GDM1 (cell line): ENCODE results near the gene NKAP.
A peak's percentile ranks its signal among the peaks of the same experiment; 100 is the strongest.
"Not testable (repeated sequence)": the region's sequence is repeated elsewhere in the genome, so short reads cannot be mapped to it uniquely, and the experiment has no call there.

Source experiments
- DNase-seq: peaks from one replicate; lab custom pipeline; 2025; lab: John Stamatoyannopoulos, UW

The NKAP gene

DNA sequence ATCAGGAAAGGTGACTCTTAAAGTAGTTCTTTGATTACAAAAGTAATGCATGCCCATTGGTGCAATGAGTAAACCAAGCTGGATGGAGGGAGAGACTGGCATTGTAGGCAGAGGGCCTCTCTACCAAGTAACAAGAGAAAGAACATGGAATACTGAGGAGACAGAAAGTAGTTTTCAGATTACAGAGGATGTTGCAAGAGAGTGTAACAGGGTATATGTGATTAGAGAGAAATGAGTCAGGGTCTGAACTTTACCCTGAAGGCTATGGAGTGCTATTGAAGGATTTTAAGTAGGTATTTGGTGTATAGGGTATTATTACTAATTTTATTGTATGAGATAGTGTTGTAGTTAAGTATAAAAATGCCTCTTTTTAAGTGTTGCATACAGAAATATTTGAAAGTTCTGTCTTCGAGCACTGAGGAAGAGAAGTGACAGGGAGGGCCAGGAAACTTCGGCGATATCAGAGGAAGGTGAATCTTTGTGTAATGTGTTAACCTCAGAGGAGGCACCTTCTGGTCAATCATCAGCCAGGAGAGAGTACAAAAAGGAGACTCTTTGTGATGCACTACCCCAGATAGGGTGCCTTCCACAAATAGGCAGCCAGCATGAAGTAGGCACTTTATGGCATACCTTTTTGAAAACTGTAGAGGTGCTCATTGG lies 8.2 kb downstream of the NKAP start:
- no peak for DNase-seq

DNA sequence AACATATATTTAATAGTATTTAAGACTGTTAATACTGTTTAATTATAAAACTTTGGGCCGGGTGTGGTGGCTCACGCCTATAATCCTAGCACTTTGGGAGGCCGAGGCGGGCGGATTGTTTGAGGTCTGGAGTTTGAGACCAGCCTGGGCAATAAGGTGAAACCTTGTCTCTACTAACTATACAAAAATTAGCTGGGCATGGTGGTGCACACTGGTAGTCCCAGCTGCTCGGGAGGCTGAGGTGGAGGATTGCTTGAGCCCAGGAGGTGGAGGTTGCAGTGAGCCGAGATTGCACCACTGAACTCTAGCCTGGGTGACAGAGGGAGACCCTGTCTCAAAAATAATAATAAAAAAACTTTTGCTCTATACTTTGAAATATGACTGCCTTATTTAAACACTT lies 21.2 kb downstream of the NKAP start:
- DNase-seq = not testable (repeated sequence)

- no peak for DNase-seq
Observed at GRCh38 chrX:119919835-119920585, 23.5 kb downstream of the NKAP start.

GRCh38 chrX:119917877-119918276 lies 25.7 kb downstream of the NKAP start:
- no peak for DNase-seq

GRCh38 chrX:119916310-119916709 lies 27.2 kb downstream of the NKAP start:
- no peak for DNase-seq

- DNase-seq = no peak
Observed at GRCh38 chrX:119900976-119901375, 42.6 kb downstream of the NKAP start.

DNA sequence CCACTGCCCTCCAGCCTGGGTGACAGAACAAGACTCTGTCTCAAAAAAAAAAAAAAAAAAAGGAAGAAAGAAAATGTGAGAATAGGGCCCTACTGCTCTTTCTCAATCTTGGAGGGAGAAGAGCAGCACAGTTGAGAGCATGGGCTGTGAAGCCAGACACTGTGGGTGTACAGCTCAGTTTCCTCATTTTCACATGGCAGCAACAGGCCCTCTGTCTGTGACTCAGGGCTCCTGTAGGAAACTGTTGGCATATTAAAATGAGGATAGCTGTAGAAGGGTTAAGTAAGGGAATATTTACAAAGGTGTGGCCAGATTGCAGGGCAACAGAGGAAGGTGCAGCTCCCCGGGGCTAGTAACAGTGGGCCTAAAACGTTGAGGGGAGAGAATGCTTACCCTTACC lies 44.4 kb downstream of the NKAP start:
- no peak for DNase-seq

- no peak for DNase-seq
Observed at GRCh38 chrX:119895843-119896326, 47.7 kb downstream of the NKAP start, which contains the start of gene AKAP14. Gene AKAP14, plus strand, starts transcription at chrX:119895893. Its CDS starts 7,331 bp downstream, at chrX:119903224.

DNA sequence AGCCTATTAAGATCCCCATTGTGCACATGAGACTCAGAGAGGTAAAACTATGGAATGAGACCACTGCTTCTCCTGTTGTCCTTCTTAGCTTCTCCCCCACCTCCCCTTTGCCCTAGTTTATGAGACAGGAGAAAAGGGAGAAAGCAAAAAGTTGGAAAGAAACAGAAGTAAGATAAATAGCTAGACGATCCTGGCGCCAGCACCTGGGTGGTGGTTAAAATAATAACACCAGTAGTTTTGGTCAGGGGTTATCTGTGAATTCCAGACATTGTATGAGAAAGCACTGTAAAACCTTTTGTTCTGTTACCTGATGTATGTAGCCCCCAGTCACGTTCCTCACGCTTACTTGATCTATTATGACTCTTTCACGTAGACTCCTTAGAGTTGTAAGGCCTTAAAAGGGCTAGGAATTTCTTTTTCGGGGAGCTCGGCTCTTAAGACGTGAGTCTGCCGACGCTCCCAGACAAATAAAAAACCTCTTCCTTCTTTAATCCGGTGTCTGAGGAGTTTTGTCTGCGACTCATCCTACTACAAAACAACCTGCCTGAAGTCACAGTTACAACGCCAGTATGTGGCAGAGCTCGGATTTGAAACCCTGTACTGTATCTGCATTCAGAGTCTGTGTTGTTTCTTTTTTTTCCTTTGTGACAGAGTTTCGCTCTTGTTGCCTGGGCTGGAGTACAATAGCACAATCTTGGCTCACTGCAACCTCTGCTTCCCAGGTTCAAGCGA lies 51.4 kb downstream of the NKAP start:
- not testable (repeated sequence) for DNase-seq

GRCh38 chrX:119890626-119891025 lies 52.9 kb downstream of the NKAP start:
- DNase-seq = not testable (repeated sequence)

DNA sequence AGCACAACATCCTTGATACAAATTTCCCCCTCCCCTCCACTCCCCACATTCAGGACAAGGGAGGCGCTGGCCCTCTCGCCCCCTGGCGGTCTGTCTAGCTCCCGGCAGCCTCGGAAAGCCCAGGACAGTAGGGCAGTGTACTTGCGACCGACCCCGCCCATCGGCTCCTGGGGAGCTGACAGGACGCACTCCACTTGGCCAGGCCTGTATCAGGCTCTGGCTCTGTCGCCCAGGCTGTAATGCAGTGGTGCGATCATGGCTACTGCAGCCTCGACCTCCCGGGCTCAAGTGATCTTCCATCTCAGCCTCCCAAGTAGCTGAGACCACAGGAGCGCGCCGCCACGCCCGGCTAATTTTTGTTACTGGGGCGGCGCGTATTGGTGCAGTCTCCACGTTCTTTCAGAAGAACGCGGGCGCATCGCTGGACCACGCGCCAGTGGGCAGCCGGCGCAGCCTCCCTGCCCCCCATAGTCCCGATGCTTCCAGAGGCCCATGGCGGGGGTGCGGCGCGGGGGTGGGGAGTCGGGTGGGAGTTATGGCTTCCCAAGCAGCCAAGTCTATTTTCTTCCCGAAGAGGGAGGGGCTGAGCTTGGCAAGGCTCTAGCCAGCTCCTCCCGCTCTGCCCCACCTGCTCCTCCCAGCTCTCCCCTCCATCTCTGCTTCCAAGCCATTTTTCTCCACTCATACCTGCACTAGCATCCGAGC lies 55.7 kb downstream of the NKAP start:
- no peak for DNase-seq

DNA sequence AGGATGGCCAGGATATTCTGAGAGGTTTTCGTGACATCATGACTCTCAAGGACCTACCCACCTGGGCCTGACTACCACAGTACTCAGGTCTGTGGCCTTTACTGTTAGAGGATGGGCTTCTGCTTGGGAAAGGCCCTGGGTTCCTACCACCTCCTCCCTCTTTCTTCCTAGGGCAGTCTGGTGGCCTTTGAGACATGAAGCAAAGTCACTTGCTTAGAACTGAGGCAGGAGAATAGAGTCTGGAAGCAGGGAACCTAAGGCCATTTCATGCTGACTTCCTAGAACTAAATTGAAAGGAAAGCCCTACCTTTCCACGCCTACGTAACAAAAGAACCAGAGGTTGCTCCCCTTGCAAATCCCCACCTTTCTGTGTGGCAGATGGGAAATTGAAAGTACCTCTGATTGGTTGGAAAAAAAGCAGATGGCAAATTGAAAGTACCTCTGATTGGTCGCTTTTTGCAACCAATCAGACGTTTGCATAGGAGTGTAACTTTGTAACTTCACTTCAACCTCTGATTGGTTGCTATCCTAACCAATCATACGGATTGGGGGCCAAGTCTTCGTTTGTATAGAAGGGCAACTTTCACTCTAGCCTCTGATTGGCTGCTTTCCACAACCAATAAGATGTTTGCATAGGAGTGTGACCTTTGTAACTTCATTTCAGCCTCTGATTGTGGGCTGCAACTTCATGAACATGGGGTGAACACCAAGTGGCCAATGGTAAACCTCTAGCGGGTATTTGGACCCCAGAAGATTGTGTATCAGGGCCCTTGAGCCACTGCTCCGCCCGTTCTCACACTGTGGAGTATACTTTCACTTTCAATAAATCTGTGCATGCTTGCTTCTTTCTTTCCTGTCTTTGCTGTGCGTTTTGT lies 57.8 kb downstream of the NKAP start:
- DNase-seq = no peak

GRCh38 chrX:119880552-119881437 lies 62.8 kb downstream of the NKAP start:
- peak; percentile 35 for DNase-seq

GRCh38 chrX:119880076-119880475 lies 63.5 kb downstream of the NKAP start:
- no peak for DNase-seq

- DNase-seq = no peak
Observed at GRCh38 chrX:119878740-119879139, 64.8 kb downstream of the NKAP start.

DNA sequence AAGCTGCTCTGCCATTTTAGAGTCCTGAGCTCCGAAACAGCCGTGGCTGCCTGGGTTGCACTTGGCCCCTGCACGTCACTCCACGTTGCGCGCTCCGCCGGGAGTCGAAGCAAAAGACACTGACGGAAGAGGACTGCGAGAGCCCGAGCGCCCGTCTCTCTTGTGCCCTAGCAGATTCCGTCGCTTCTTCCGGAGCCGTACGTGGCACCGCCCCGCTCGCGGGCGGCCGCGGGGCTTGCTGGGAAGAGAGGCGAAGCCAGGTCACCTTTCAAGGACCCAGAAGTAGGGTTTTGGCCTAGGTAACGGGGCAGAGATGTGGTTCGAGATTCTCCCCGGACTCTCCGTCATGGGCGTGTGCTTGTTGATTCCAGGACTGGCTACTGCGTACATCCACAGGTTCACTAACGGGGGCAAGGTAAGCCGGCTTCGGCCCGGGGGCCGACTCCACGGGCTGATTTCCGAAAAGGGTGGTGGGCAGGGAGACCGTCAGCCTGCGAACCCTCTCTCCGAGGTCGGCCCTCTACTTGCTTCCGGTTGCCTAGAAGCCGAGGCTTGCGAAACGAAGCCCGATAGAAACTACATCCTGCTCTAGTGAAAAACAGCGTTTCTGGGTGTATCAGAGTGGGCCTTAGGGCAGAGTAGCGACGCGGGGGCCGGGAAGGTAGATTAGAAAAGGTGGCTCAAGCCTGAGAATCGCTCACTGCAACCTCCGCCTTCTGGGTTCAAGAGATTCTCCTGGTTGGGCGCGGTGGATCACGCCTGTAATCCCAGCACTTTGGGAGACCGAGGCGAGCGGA lies 71.8 kb downstream of the NKAP start, which contains the start of the genes NDUFA1 and RNF113A:
Gene NDUFA1 (plus strand): TSS at position 234 of the 797 bp plus-strand sequence. CDS start 80 bp downstream, at position 314.
Gene RNF113A (minus strand): TSS at position 135 of the 797 bp plus-strand sequence. CDS start 120 bp downstream, at position 15.
- DNase-seq = peak; percentile 81

GRCh38 chrX:119871245-119871598 lies 72.3 kb downstream of the NKAP start:
- no peak for DNase-seq
